GM21423 (cell line): ENCODE data around the gene CRNKL1.

Experiments
- ATAC-seq: cut with Tn5 transposase; IDR thresholded peaks from one replicate; pipeline ENCODE4 v1.9.1; 2021; ENCODE audit warnings: mild to moderate bottlenecking, moderate library complexity; ENCODE audit not compliant: unreplicated experiment

CRNKL1 gene

GRCh38 chr20:20063941-20064702 is 11.9 kb upstream of the CRNKL1 start:
- no peak for ATAC-seq

GRCh38 chr20:20060234-20060998 is 8.2 kb upstream of the CRNKL1 start:
- ATAC-seq, result no peak

- ATAC-seq, result no peak
Measured at GRCh38 chr20:20051767-20052073, 546 bp downstream of the CRNKL1 start.

GRCh38 chr20:20039752-20040387 is 12.4 kb downstream of the CRNKL1 start:
- no peak for ATAC-seq

- ATAC-seq, result no peak
Measured at GRCh38 chr20:20038586-20038985, 13.7 kb downstream of the CRNKL1 start.

GRCh38 chr20:20037960-20038359 is 14.3 kb downstream of the CRNKL1 start:
- ATAC-seq, result no peak

- ATAC-seq, result no peak
Measured at GRCh38 chr20:20036756-20037155, 15.5 kb downstream of the CRNKL1 start.

GRCh38 chr20:20034486-20034885 is 17.8 kb downstream of the CRNKL1 start:
- ATAC-seq, result no peak

GRCh38 chr20:20031790-20032189 is 20.5 kb downstream of the CRNKL1 start:
- ATAC-seq, result no peak

- ATAC-seq, result no peak
Measured at GRCh38 chr20:20027284-20027683, 25.0 kb downstream of the CRNKL1 start.

GRCh38 chr20:20024942-20025341 is 27.3 kb downstream of the CRNKL1 start:
- ATAC-seq, result no peak

- no peak for ATAC-seq
Measured at GRCh38 chr20:20023395-20023794, 28.9 kb downstream of the CRNKL1 start.

- ATAC-seq, result no peak
Measured at GRCh38 chr20:20022498-20022897, 29.8 kb downstream of the CRNKL1 start.

- no peak for ATAC-seq
Measured at GRCh38 chr20:20021835-20022234, 30.4 kb downstream of the CRNKL1 start.

- ATAC-seq, result no peak
Measured at GRCh38 chr20:20020908-20021307, 31.4 kb downstream of the CRNKL1 start.

- no peak for ATAC-seq
Measured at GRCh38 chr20:20019123-20019522, 33.1 kb downstream of the CRNKL1 start.

- no peak for ATAC-seq
Measured at GRCh38 chr20:20018366-20018765, 33.9 kb downstream of the CRNKL1 start.

- no peak for ATAC-seq
Measured at GRCh38 chr20:20017844-20018185, 34.5 kb downstream of the CRNKL1 start.

- peak; percentile 99 for ATAC-seq
Measured at GRCh38 chr20:20017001-20017843, 35.0 kb downstream of the CRNKL1 start, which contains the start of gene NAA20. Gene NAA20 (plus strand): TSS chr20:20017362. CDS start chr20:20017397, 35 bp downstream.

GRCh38 chr20:20014659-20015058 is 37.6 kb downstream of the CRNKL1 start:
- ATAC-seq, result no peak

GRCh38 chr20:20012541-20012940 is 39.7 kb downstream of the CRNKL1 start:
- ATAC-seq, result no peak
